Measurements from ENCODE around the gene CACYBP. TPM values are rescaled to one million over a fixed set of nuclear protein-coding genes. Genes with fewer than 3 reads are reported as not detected.
"Not testable (repeated sequence)": the region's sequence is repeated elsewhere in the genome, so short reads cannot be mapped to it uniquely, and the experiment has no call there.

Gene CACYBP
- polyA plus RNA-seq, 1 donor (not counting 4 experiments of a cell fraction or from before 2014, with no cell fraction given): 59.3 TPM

GRCh38 chr1:175044591-175044990 is 44.8 kb downstream of the CACYBP start:
- H2AFZ ChIP-seq (ENCODE audit: control insufficient read depth, low read length); H3K9ac ChIP-seq (ENCODE audit: control insufficient read depth, extremely low read depth, insufficient read depth, low read length); H3K9me3 ChIP-seq (ENCODE audit: control insufficient read depth, low read depth, low read length); H3K9me1 ChIP-seq (ENCODE audit: control insufficient read depth, extremely low read depth, insufficient read depth, low read length); H3K4me3 ChIP-seq (ENCODE audit: control insufficient read depth in 2 of 3, extremely low read depth in 1 of 3, insufficient read depth in 2 of 3, low read depth in 1 of 3, low read length in 3 of 3); dilution Hi-C loops (cut with MboI; ENCODE audit: extremely low pct_ligation_motif_present, low sequenced_read_pairs); H3K4me2 ChIP-seq (ENCODE audit: control insufficient read depth, extremely low read depth, insufficient read depth, low read depth, low read length); H3K79me2 ChIP-seq (ENCODE audit: control insufficient read depth, insufficient read depth, low read length); H3K4me1 ChIP-seq (ENCODE audit: control insufficient read depth, extremely low read depth, insufficient read depth, low read length); H3K27ac ChIP-seq (ENCODE audit: control insufficient read depth, insufficient read depth, low read length); H3K36me3 ChIP-seq (ENCODE audit: control insufficient read depth in 2 of 2, extremely low read depth in 1 of 2, insufficient read depth in 2 of 2, low read length in 2 of 2); H4K20me1 ChIP-seq (ENCODE audit: control insufficient read depth, extremely low read depth, insufficient read depth, low read length); H3K27me3 ChIP-seq (ENCODE audit: control insufficient read depth, extremely low read depth, insufficient read depth, low read length); DNase-seq (ENCODE audit: low read depth, low spot score); FAIRE-seq: not testable (repeated sequence)

- no peak overlapping the region for H2AFZ ChIP-seq (ENCODE audit: control insufficient read depth, low read length)
- H3K79me2 ChIP-seq (ENCODE audit: control insufficient read depth, insufficient read depth, low read length): no peaks in the 10 kb centered on the region
- dilution Hi-C loops (cut with MboI; ENCODE audit: extremely low pct_ligation_motif_present, low sequenced_read_pairs): no loop called here
- H4K20me1 ChIP-seq (ENCODE audit: control insufficient read depth, extremely low read depth, insufficient read depth, low read length): no peaks in the 10 kb centered on the region
- TF ChIP-seq EZH2 (IDR thresholded peaks at IDR 0.05; ENCODE audit: low read length): no peak
- TF ChIP-seq CTCF (optimal IDR thresholded peaks at IDR 0.05 in 1 of 3, IDR thresholded peaks at IDR 0.05 in 1 of 3, conservative IDR thresholded peaks at IDR 0.05 in 1 of 3; ENCODE audit: extremely low read depth in 1 of 3, insufficient read depth in 2 of 3, low read length in 3 of 3): no peak
- H3K9me1 ChIP-seq (ENCODE audit: control insufficient read depth, extremely low read depth, insufficient read depth, low read length): no peaks in the 10 kb centered on the region
- H3K4me2 ChIP-seq (ENCODE audit: control insufficient read depth, extremely low read depth, insufficient read depth, low read depth, low read length): no peak overlapping the region
- H3K4me3 ChIP-seq (ENCODE audit: control insufficient read depth in 2 of 3, extremely low read depth in 1 of 3, insufficient read depth in 2 of 3, low read depth in 1 of 3, low read length in 3 of 3): no peak overlapping the region
- H3K9ac ChIP-seq (ENCODE audit: control insufficient read depth, extremely low read depth, insufficient read depth, low read length): no peak overlapping the region
- FAIRE-seq (no peak), DNase-seq (ENCODE audit: low read depth, low spot score) (no peak)
- H3K4me1 ChIP-seq (ENCODE audit: control insufficient read depth, extremely low read depth, insufficient read depth, low read length): no peaks in the 10 kb centered on the region
- no peaks in the 10 kb centered on the region for H3K9me3 ChIP-seq (ENCODE audit: control insufficient read depth, low read depth, low read length)
- H3K27me3 ChIP-seq (ENCODE audit: control insufficient read depth, extremely low read depth, insufficient read depth, low read length): no peaks in the 10 kb centered on the region
- no peak overlapping the region for H3K27ac ChIP-seq (ENCODE audit: control insufficient read depth, insufficient read depth, low read length)
- no peaks in the 10 kb centered on the region for H3K36me3 ChIP-seq (ENCODE audit: control insufficient read depth in 2 of 2, extremely low read depth in 1 of 2, insufficient read depth in 2 of 2, low read length in 2 of 2)
Observed at GRCh38 chr1:175045097-175045496, 45.4 kb downstream of the CACYBP start.

GRCh38 chr1:175045519-175045918 is 45.8 kb downstream of the CACYBP start:
- FAIRE-seq: no peak
- dilution Hi-C loops (cut with MboI; ENCODE audit: extremely low pct_ligation_motif_present, low sequenced_read_pairs): no loop called here

More at GRCh38 chr1:175045519-175045918, 45.8 kb downstream of the CACYBP start:
- H3K4me3 ChIP-seq (ENCODE audit: control insufficient read depth in 2 of 3, extremely low read depth in 1 of 3, insufficient read depth in 2 of 3, low read depth in 1 of 3, low read length in 3 of 3): no peak overlapping the region
- no peak overlapping the region for H2AFZ ChIP-seq (ENCODE audit: control insufficient read depth, low read length)
- H3K4me2 ChIP-seq (ENCODE audit: control insufficient read depth, extremely low read depth, insufficient read depth, low read depth, low read length): no peak overlapping the region
- H4K20me1 ChIP-seq (ENCODE audit: control insufficient read depth, extremely low read depth, insufficient read depth, low read length): no peaks in the 10 kb centered on the region
- no peaks in the 10 kb centered on the region for H3K79me2 ChIP-seq (ENCODE audit: control insufficient read depth, insufficient read depth, low read length)
- H3K27ac ChIP-seq (ENCODE audit: control insufficient read depth, insufficient read depth, low read length): no peak overlapping the region
- no peak for TF ChIP-seq EZH2 (IDR thresholded peaks at IDR 0.05; ENCODE audit: low read length)
- no peak for TF ChIP-seq CTCF (optimal IDR thresholded peaks at IDR 0.05 in 1 of 3, IDR thresholded peaks at IDR 0.05 in 1 of 3, conservative IDR thresholded peaks at IDR 0.05 in 1 of 3; ENCODE audit: extremely low read depth in 1 of 3, insufficient read depth in 2 of 3, low read length in 3 of 3)
- H3K9me1 ChIP-seq (ENCODE audit: control insufficient read depth, extremely low read depth, insufficient read depth, low read length): no peaks in the 10 kb centered on the region
- no peaks in the 10 kb centered on the region for H3K36me3 ChIP-seq (ENCODE audit: control insufficient read depth in 2 of 2, extremely low read depth in 1 of 2, insufficient read depth in 2 of 2, low read length in 2 of 2)
- no peaks in the 10 kb centered on the region for H3K27me3 ChIP-seq (ENCODE audit: control insufficient read depth, extremely low read depth, insufficient read depth, low read length)
- H3K9me3 ChIP-seq (ENCODE audit: control insufficient read depth, low read depth, low read length): no peaks in the 10 kb centered on the region
- H3K4me1 ChIP-seq (ENCODE audit: control insufficient read depth, extremely low read depth, insufficient read depth, low read length): no peaks in the 10 kb centered on the region
- no peak for DNase-seq (ENCODE audit: low read depth, low spot score)
- H3K9ac ChIP-seq (ENCODE audit: control insufficient read depth, extremely low read depth, insufficient read depth, low read length): no peak overlapping the region
